Fibroblast of peridontal ligament (primary cell): ENCODE results near the gene NSMF.
"Not testable (repeated sequence)": the region's sequence is repeated elsewhere in the genome, so short reads cannot be mapped to it uniquely, and the experiment has no call there.

Source experiments
- DNase-seq: peaks from one replicate; pipeline ENCODE4 v3.0.0-alpha.2; 2010; ENCODE audit errors: extremely low read depth

NSMF gene

DNA sequence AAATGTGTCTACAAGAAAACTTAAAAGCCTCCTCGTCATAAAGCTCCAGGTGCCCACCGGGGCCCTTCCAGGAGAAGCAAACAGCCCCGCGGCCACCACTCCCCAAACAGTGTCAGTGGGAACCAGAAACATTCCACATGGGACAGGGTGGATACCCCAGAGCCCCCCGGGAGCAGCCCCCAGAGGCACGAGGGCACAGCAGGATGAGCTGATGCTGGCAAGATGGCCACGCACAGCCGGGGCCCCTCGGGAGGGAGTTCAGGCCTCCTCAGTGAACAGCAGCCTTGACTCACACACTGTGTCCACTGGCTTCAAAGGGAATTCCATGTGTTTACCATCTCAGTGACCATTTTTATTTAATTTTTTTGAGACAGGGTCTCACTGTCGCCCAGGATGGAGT is 46.7 kb downstream of the NSMF start:
- no peak for DNase-seq

GRCh38 chr9:137411645-137412380 is 47.3 kb downstream of the NSMF start:
- peak; percentile 63 for DNase-seq

DNA sequence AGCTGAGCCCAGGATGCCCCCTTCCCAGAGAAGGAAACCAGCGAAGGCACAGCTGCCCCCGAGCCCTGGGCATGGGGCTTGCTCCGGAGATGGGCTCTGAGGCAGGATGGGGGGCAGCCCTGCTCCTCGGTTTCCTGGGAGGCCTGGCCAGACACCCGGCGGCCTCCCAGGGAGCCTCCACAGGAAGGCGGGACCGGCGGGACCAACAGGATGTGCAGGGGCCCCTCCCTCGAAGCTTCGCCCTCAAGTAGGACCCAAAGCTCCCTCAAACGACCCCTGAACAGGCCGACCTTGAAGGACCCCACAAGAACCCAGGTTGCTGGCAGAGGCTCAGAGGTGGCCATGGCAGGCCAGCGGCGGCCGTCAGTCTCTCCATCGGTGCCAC is 47.9 kb downstream of the NSMF start:
- DNase-seq = no peak

DNA sequence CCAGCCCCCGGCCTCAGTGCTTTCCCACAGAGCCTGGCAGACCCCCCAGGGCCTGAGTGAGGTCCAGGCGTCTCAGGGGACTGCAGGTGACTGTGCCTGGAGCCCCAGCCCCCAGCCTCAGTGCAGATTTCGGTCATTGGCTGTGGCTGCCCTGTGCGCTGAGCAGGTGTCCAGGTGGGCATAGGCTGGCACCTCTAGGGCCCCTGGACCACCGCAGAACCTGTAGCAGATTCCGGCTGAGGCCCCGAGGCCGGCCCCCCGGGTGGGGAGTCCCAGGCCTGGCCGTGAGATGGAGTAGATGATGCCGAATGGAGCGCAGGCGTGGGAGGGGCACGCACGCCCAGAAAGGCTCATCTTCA is 48.3 kb downstream of the NSMF start:
- DNase-seq = no peak

DNA sequence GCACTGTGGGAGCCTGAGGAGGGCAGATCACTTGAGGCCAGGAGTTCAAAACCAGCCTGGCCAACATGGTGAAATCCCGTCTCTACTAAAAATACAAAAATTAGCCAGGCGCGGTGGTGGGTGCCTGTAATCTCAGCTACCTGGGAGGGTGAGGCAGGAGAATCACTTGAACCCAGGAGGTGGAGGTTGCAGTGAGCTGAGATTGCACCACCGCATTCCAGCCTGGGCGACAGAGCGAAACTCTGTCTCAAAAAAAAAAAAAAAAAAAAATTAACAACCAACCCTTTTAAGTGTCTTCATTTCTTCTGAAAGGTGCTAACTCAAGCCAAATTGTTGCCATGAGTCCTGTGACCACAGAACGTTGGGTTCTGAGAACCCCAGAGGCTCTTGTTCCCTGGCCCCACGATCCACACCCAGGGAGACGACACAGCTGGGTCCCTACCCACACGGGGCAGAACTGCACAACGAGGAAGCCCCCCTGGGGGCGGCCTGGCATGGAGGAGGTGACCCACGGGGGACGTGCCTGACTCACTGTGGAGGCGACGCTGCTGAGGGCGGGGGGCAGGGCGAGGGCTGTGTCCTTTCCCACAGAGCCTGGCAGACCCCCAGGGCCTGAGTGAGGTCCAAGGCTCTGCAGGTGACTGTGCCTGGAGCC is 48.8 kb downstream of the NSMF start:
- not testable (repeated sequence) for DNase-seq

DNA sequence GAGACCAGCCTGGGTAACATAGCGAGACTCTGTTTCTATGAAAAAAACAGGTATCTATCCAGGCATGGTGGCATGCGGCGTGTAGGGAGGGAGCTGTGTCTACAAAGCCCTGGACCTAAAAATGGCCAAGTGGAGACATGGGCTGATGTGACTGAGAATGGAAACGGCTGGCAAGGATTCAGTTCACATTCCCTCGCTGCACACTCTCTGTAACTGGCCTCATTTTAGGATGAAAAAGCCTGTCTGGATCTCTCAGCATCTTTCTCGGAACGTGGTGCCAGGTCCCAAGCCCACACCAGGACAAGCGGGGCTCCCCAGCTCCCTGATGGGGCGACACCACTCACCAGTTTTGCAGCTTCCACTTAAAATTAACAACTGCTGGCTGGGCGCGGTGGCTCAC is 49.6 kb downstream of the NSMF start:
- DNase-seq = no peak

DNA sequence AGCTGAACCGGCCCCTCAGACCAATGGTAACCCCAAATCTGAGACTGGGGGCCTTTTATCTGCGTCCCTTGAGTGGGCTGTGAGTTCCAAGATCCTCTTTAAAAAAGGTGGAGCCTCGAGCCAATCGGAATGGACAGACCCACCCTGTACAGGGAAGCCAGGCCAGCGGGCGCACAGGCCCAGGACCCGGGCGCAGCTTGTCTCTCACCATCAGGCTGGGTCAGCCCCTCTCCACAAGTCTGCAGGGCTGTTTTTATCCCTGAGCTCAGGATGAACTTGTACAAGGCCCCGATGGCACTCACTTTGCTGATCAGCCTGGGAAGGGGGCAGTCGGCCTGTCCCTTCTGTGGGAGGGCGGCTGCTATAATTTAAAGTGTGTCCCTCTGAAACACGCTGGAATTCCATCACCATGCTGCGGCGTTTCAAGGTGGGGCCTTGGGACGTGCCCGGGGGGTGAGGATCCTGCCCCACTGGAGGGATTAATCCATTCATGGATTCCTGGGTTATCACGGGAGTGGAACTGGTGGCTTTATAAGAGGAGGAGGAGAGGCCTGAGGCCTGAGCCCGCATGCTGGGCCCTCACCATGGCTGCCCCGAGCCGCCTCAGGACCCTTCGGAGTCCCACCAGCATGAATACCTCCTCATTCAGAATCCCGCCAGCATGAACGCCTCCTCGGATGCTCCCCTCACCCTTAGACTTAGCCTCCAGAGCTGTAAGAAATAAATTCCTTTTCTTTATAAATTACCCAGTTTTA is 50.3 kb downstream of the NSMF start:
- no peak for DNase-seq

DNA sequence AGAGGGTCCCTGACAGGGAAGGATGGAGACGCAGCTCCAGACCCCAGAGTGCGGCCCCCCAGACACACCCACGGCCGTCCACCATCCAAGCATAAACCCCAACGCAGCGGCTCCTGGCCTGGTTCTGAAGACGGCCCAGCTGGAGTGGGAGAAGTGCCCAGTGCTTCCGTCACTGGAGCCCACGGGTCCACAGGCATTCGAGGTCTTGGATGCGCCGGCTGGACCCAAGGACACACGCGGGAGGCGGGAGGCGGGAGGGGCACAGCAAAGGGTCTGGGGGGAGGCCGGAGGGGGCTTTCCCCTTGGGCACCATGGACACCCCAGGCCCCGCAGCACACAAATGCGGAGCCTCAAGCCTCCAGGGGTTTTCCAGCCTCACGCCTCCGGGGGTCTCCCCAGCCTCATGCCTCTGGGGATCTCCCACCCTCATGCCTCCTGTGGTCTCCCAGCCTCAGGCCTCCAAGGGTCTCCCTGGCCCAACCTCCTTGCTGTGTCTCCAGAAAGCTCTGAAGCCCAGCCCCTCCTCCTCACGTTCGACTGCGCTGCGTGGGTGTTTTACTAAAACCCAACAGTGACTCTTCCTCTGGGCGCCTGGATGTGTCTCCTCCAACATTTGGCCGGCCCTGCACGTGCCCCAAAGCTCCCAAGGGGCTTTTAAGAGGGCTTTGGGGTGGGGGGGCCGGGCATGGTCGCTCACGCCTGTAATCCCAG is 51.4 kb downstream of the NSMF start:
- DNase-seq = no peak

GRCh38 chr9:137406876-137407589 is 52.1 kb downstream of the NSMF start:
- peak; percentile 27 for DNase-seq

DNA sequence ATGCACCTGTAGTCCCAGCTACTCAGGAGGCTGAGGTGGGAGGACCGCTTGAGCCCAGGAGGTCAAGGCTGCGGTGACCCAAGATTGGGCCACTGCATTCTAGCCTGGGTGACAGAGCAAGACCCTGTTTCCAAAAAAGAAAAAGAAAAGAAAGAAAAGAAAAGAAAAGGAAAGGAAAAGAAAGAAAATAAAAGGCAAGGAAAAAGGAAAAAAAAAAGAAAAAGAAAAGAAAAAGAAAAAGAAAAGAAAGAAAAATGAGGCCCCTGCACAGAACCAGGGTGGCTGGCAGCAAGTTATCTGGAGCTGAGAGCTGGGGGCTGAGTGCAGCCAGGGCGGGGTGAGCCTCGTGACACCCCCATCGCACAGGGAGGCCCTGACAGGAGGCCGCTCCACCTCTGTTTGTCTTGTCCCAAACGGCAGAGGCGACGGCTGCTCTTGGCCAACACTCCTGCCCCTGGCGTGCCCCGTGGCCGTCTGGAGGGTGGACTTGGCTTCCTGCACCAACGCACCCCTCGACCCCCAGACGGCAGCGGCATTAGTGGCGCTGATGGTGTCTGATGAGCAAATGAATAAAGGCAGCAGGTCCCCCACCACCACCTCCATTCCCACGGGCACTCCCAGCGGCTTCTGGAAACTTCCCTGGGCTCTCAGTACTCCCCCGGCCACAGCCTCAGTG is 52.9 kb downstream of the NSMF start:
- no peak for DNase-seq

DNA sequence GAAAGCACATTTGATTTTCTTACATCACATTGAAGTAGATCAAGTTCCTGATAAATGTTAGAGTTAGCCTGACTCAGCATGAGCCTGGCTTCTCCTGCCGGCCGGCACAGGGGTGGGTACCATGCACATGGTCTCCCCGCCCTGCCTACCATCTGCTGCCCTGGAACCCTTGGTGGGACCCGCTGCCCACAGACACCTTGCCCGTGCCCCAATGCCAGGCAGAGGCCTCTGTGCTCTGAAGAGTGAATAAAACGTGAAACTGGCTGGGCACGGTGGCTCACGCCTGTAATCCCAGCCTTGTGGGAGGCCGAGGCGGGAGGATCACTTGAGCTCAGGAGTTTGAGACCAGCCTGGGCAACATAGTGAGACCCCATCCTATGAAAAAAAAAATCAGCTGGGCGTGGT is 53.5 kb downstream of the NSMF start:
- no peak for DNase-seq

DNA sequence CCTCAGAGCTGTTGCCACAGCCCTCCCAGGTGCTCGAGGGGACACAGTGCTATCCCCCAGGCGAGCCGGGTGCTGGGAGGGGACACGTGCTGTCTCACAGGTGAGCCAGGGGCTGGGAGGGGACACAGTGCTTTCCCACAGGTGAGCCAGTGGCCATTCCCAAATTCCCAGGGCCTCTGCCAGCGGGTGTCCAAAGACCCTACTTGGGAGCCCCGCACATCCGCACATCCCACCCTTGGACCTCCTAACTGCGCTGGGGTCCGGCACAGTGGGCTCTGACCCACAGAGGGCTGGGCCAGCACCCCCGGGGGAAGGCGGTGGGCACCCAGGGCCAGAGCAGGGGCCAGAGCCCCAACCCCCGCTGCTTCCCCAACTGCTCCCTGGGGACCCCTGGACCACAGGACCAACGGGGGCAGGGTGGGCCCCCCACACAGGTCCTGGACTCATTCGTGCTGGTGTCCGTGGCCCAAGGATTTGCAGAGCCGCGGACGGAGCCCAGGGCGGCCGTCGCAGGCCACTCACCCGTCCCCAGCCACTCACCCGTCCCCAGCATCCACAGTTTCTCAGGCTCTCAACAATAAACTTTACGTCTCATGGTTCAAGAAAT is 54.1 kb downstream of the NSMF start:
- DNase-seq = no peak

GRCh38 chr9:137403269-137403668 is 55.9 kb downstream of the NSMF start:
- DNase-seq = no peak

GRCh38 chr9:137402746-137403145 is 56.4 kb downstream of the NSMF start:
- DNase-seq = no peak

DNA sequence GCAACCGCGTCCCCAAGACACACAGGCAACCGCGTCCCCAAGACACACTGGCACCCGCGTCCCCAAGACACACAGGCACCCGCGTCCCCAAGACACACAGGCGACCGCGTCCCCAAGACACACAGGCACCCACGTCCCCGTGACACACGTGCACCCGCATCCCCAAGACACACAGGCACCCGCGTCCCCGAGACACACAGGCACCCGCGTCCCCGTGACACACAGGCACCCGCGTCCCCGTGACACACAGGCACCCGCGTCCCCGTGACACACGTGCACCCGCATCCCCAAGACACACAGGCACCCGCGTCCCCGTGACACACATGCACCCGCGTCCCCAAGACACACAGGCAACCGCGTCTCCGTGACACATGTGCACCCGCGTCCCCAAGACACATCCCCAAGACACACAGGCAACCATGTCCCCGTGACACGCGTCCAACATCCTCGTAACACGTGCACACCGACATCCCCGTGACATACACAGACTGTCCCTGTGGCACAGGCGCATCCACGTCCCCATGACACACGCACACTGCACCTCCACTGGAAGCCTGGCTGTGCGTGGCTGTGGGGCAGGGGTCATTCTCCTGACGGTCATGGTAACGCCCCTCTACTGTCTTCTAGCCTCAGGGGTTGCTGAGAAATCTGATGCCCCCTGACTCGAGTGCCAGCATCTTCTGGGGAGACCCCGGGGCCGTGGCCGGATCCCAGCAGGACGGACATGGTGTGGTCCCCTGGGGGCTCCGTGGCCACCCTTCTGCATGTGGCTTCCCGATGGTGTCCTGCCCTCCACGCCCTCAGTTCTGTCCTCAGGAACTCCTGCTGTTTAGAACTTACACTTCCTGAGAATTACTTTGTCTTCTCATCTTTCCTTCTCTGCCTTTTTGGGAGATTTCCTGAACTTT is 60.3 kb downstream of the NSMF start:
- DNase-seq = no peak

GRCh38 chr9:137397675-137398423 is 61.3 kb downstream of the NSMF start:
- DNase-seq = no peak
